NOMO-1 treated with dmso at 0.1 percent for 144 hours (cell line): ENCODE measurements around the gene VIT.

Experiments
- DNase-seq: peaks from one replicate; lab custom pipeline; 2025; ENCODE audit not compliant: unreplicated experiment; lab: John Stamatoyannopoulos, UW

VIT gene

GRCh38 chr2:36708041-36708741, 11.7 kb downstream of the VIT start:
- DNase-seq: no peak

GRCh38 chr2:36710858-36711515, 14.5 kb downstream of the VIT start:
- no peak for DNase-seq

- DNase-seq: no peak
Observed at GRCh38 chr2:36711741-36712314, 15.3 kb downstream of the VIT start.

- no peak for DNase-seq
Observed at GRCh38 chr2:36713310-36713709, 16.8 kb downstream of the VIT start.

GRCh38 chr2:36716111-36716510, 19.6 kb downstream of the VIT start:
- DNase-seq: no peak

GRCh38 chr2:36717603-36718266, 21.2 kb downstream of the VIT start:
- no peak for DNase-seq

- DNase-seq: no peak
Observed at GRCh38 chr2:36727550-36727949, 31.0 kb downstream of the VIT start.

- no peak for DNase-seq
Observed at GRCh38 chr2:36729067-36729466, 32.6 kb downstream of the VIT start.

GRCh38 chr2:36731941-36732672, 35.6 kb downstream of the VIT start:
- DNase-seq: no peak

- DNase-seq: no peak
Observed at GRCh38 chr2:36732673-36733036, 36.1 kb downstream of the VIT start.

GRCh38 chr2:36733215-36733614, 36.7 kb downstream of the VIT start:
- DNase-seq: no peak

- DNase-seq: no peak
Observed at GRCh38 chr2:36734304-36734703, 37.8 kb downstream of the VIT start.

- DNase-seq: no peak
Observed at GRCh38 chr2:36737131-36737750, 40.7 kb downstream of the VIT start.

- DNase-seq: no peak
Observed at GRCh38 chr2:36740061-36740460, 43.6 kb downstream of the VIT start.

- peak; percentile 17 for DNase-seq
Observed at GRCh38 chr2:36741188-36741837, 44.8 kb downstream of the VIT start.

GRCh38 chr2:36743954-36744353, 47.4 kb downstream of the VIT start:
- no peak for DNase-seq

GRCh38 chr2:36748166-36748565, 51.7 kb downstream of the VIT start:
- DNase-seq: no peak

GRCh38 chr2:36750101-36750500, 53.6 kb downstream of the VIT start:
- no peak for DNase-seq

- no peak for DNase-seq
Observed at GRCh38 chr2:36753706-36754221, 57.3 kb downstream of the VIT start.

- no peak for DNase-seq
Observed at GRCh38 chr2:36754578-36754977, 58.1 kb downstream of the VIT start.
